Stimulated activated naive B cell treated with anti-CD40 and anti-IgM and Interleukin-4, amounts not matched to agents 10 μg/mL and 1 μg/mL and 100 μg/mL, for 72 hours (primary cell): ENCODE results near the gene KRTAP9-7.

Experiments used
- ATAC-seq, 2 donors: fragments of 150-1000 bp; cut with Tn5 transposase; replicated peaks; 2 replicates each; pipeline ENCODE4 v1.10.0; 2021; ENCODE audit warnings: moderate library complexity in 1 of 2
- DNase-seq: peaks from one replicate; pipeline ENCODE4 v3.0.0; 2021
- H3K27ac Mint-ChIP-seq: one replicate; pipeline ENCODE4 v1.8.0; 2022; ENCODE audit warnings: mild to moderate bottlenecking, mixed read lengths
- H3K27me3 Mint-ChIP-seq, 2 donors: one replicate each; pipeline ENCODE4 v1.8.0; 2022; ENCODE audit warnings: mixed read lengths in 2 of 2
- H3K36me3 Mint-ChIP-seq, 2 donors: one replicate each; pipeline ENCODE4 v1.8.0; 2022; ENCODE audit warnings: mixed read lengths in 2 of 2, mild to moderate bottlenecking in 1 of 2
- H3K4me1 Mint-ChIP-seq, 2 donors: one replicate each; pipeline ENCODE4 v1.8.0; 2022; ENCODE audit warnings: mixed read lengths in 2 of 2, mild to moderate bottlenecking in 1 of 2
- H3K4me3 Mint-ChIP-seq, 2 donors: one replicate each; pipeline ENCODE4 v1.8.0; 2022; ENCODE audit warnings: mild to moderate bottlenecking in 2 of 2, mixed read lengths in 2 of 2, moderate library complexity in 1 of 2
- H3K9me3 Mint-ChIP-seq, 2 donors: one replicate each; pipeline ENCODE4 v1.8.0; 2022; ENCODE audit warnings: mixed read lengths in 2 of 2, mild to moderate bottlenecking in 1 of 2

KRTAP9-7 gene

DNA sequence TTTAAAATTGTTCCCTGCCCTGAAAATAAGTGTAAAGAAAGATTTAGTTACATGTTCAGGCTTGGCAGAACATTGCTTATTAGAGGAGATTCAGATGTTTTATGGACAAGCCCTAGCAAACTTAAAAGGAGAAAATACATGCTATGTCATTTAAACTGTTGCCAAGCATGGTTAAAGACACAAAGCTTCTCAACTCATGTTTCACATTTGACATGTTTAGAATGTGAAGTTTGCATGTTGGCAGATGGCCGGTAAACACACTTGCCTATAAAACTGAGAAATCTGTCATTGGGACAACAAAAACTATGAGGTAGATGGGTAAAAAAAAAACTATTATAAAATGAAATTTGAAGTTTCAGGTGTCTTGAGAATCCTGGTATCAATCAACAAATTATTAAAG lies 21.3 kb downstream of the KRTAP9-7 start:
- Mint-ChIP-seq H3K36me3 (peaks cover 0 to 4% of the 10 kb centered on the region in 2 donors), H3K9me3 (no peaks in the 10 kb centered on the region), H3K4me3 (no peak overlapping the region), H3K4me1 (peaks cover 0 to 4% of the 10 kb centered on the region in 2 donors), H3K27me3 (peaks cover 0 to 10% of the 10 kb centered on the region in 2 donors), H3K27ac (no peak overlapping the region)
- DNase-seq (no peak), ATAC-seq (no peak)

DNA sequence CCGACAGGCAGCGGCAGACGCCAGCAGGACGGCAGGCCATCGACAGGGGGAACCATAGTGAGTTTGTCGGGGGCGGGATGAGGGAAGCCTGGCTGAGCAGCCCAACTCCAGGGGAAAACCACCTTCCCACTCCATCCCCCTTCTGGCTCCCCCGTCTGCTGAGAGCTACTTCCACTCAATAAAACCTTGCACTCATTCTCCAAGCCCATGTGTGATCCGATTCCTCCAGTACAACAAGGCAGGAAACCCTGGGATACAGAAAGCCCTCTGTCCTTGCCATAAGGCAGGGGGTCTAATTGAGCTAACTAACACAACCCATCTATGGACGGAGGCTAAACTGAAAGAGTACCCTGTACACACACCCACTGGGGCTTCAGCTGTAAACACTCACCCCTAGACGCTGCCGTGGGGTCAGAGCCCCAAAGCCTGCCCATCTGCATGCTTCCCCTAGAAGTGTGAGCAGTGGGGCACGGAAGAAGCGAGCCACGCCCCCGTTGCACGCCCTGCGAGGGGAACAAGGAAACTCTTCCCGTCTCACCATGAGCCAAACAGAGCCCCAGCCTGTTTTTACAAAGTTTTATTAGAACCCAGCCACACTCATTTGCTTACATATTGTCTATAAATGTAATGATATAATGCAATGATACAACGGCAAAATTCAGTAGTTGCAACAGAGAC lies 23.1 kb downstream of the KRTAP9-7 start:
- H3K9me3 Mint-ChIP-seq: no peaks in the 10 kb centered on the region
- H3K36me3 Mint-ChIP-seq: peaks cover 0 to 4% of the 10 kb centered on the region in 2 donors
- no peak overlapping the region for H3K4me3 Mint-ChIP-seq
- ATAC-seq: no peak
- H3K4me1 Mint-ChIP-seq: peaks cover 2 to 5% of the 10 kb centered on the region in 2 donors
- DNase-seq: no peak
- no peaks in the 10 kb centered on the region for H3K27me3 Mint-ChIP-seq
- no peak overlapping the region for H3K27ac Mint-ChIP-seq

DNA sequence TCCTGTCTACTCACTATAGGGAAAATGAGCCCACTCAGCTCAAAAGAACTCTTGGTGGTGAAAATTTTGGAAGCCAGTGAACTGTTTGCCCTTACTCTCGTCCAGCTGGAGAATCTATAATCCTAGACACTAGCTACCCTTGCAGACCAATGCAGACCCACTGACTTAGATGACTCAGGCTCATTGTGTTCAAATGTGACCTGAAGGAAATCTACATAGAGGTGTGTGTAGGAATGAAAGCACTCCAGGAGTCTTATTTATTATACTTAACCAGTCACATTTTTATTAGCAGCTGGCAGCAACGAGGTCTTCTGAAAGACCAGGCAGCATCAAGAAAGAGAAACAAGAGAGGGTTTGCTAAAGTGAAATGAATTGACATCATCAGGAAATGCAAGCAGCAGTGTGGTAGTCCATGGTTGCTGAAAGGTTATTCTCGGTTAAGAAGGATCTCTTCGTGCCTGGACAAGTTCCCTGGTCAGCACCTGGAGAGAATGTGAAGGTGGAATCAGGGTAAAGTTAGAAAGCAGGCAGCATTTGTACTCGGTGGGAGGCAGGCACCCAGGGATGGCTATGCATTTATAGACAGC lies 25.8 kb downstream of the KRTAP9-7 start:
- H3K9me3 Mint-ChIP-seq: no peaks in the 10 kb centered on the region
- ATAC-seq (no peak), DNase-seq (no peak)
- H3K4me3 Mint-ChIP-seq: no peak overlapping the region
- H3K27me3 Mint-ChIP-seq: no peaks in the 10 kb centered on the region
- H3K4me1 Mint-ChIP-seq: peaks cover 6 to 12% of the 10 kb centered on the region in 2 donors
- no peak overlapping the region for H3K27ac Mint-ChIP-seq
- peaks cover 0 to 4% of the 10 kb centered on the region in 2 donors for H3K36me3 Mint-ChIP-seq

DNA sequence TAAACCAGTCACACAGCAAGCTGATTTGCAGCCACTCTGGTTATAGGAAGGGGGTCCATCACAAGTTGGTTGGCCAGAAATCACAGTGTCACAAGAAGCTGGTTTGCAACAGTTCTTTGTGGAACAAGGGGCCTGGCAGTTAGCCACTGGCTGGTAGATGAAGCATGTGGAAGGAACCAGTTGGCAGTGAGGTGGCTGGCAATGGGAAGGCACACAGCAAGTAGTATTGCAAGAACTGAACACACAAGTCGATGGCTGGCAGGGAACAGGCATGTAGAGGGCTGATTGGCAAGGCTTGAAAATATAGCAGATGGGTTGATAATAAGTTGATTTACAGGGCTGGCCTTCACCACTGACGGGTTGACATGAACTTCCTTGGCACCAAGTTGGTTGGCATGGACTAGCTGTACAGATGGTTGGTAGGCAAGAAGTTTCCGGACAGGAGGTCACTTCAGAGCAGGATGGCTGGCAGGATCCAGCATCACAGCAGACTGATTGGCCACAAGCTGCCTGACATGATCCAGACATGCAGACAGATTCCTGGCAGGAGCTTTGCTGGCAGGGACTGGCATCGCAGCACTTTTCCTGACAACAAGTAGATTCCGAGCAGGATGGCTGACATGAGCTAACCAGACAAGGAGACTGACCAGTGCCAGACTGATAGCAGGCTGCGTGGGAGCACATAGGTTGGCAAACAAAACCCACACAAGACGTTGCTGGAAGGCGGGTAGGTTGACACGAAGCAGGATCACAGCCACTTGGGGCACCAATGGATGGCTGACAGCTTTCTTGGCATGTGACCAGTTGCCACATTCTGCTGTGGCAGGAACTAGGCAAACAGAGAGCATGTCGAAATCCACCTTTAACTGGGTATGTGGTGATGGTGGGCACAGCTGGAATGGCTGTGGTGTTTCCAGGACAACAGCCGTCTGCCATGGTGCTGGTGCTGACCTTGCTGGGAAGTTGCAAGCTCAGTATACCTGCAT lies 26.7 kb downstream of the KRTAP9-7 start, which contains the start of gene KRTAP29-1:
TSS of gene KRTAP29-1 (minus strand) at position 936 of the 986 bp plus-strand sequence. CDS start at position 936, 0 bp downstream.
- Mint-ChIP-seq H3K9me3 (no peaks in the 10 kb centered on the region), H3K36me3 (peaks cover 0 to 4% of the 10 kb centered on the region in 2 donors), H3K4me3 (no peak within 1 kb of the TSS), H3K4me1 (peaks cover 10 to 17% of the 10 kb centered on the region in 2 donors), H3K27ac (no peak within 1 kb of the TSS), H3K27me3 (no peaks in the 10 kb centered on the region)
- no peak for ATAC-seq
- DNase-seq: no peak

DNA sequence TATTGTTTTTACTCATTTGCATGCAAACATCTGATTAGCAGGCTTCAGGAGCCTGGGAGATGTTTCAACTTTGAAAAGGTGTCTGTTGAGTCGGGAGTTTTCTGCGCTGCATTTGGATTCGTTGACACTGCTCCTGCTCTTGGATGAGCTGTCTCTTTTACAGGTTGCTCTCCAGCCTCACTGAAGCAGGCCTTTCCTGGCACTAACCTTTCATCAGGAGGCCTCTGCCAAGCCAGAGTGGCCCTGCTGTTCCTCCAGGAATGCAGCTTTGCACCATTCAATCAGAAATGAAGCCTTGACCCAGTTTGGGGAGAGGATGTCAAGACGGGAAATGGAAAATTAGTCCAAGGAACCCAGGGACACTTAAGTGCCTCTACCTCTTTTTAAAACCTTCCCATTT lies 27.5 kb downstream of the KRTAP9-7 start:
- Mint-ChIP-seq H3K27me3 (no peaks in the 10 kb centered on the region), H3K27ac (no peak overlapping the region), H3K36me3 (peaks cover 0 to 4% of the 10 kb centered on the region in 2 donors), H3K9me3 (no peaks in the 10 kb centered on the region), H3K4me1 (peaks cover 18 to 23% of the 10 kb centered on the region in 2 donors), H3K4me3 (no peak overlapping the region)
- no peak for ATAC-seq
- no peak for DNase-seq

DNA sequence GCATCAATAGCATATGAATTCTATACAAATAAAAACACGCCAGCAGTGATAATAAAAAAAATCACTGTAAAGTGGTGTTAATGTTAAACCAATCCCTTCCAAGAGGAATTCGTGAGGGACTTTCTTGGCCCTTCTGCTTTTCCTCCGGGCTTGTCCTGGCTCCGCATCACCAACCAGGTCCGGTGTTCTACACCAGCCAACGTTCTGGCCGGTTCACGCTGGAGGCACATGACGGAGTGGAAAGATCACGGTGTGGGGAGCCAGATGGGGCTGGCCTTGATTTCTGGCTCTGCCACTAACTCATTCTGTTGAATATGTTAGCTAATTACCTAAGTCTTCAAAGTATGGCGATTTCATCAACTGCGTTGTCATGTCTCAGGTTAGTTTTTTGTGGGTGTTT lies 28.6 kb downstream of the KRTAP9-7 start:
- Mint-ChIP-seq H3K27me3 (no peaks in the 10 kb centered on the region), H3K4me3 (no peak overlapping the region), H3K4me1 (peaks cover 29 to 33% of the 10 kb centered on the region in 2 donors), H3K9me3 (no peaks in the 10 kb centered on the region), H3K27ac (no peak overlapping the region), H3K36me3 (peaks cover 0 to 4% of the 10 kb centered on the region in 2 donors)
- ATAC-seq (no peak), DNase-seq (no peak)

DNA sequence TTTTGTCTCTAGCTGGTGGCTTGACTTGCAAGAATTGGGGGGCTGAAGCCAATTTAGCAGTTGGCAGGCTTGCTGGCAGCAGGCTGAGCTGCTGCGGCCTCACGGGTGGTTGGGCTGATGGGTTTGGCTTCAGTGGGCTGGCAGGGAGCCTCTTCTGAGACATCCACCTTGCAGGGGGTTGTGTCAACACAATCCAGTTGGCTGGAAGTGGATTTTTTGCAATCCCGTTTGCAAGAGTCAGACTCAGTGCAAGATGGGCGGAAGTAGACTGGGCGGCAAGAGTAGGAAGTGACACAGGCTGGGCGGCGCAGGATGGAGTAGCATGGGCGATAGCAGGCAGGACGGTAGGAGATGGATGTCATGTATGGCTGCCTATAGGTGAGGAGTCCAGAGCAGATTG lies 32.1 kb downstream of the KRTAP9-7 start:
- peaks cover 40 to 45% of the 10 kb centered on the region in 2 donors for H3K4me1 Mint-ChIP-seq
- no peaks in the 10 kb centered on the region for H3K36me3 Mint-ChIP-seq
- H3K27ac Mint-ChIP-seq: peak overlapping the region; percentile 89
- no peaks in the 10 kb centered on the region for H3K27me3 Mint-ChIP-seq
- DNase-seq (no peak), ATAC-seq (no peak)
- no peaks in the 10 kb centered on the region for H3K9me3 Mint-ChIP-seq
- H3K4me3 Mint-ChIP-seq: peak overlapping the region in 1 of 2 donors; percentile 73

DNA sequence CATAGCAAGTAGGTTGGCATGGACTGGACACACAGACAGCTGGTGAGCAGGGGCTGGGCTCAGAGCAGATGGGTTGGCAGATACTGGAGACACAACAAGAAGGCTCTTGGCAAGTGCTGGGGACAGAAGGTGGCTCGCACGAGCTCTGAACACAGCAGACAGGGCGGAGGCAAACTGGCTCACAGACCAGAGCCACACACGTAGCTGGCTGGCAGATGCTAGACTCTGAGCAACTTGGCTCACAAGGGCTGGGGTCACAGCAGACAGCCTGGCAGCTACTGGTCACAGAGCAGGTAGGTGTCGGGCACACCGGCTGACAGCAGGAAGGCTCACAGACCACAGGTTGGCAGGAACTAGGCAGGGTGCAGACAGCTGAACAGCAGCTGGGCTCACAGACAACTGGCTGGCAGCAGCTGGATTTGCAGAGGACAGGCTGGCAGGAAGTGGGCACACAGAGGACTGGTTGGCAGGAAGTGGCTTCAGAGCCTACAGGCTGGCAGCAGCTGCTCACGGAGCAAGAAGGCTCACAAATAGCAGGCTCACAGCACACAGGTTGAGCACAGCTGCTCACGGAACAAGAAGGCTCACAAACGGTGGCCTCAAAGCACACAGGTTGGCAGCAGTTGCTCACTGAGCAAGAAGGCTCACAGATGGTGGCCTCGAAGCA lies 32.9 kb downstream of the KRTAP9-7 start:
- peak; percentile 80 to 86 for ATAC-seq
- DNase-seq: peak; percentile 55
- Mint-ChIP-seq H3K27ac (peak overlapping the region; percentile 89), H3K4me1 (peaks cover 40 to 45% of the 10 kb centered on the region in 2 donors), H3K27me3 (no peaks in the 10 kb centered on the region), H3K4me3 (peak overlapping the region; percentile 66 to 73), H3K9me3 (no peaks in the 10 kb centered on the region), H3K36me3 (no peaks in the 10 kb centered on the region)

DNA sequence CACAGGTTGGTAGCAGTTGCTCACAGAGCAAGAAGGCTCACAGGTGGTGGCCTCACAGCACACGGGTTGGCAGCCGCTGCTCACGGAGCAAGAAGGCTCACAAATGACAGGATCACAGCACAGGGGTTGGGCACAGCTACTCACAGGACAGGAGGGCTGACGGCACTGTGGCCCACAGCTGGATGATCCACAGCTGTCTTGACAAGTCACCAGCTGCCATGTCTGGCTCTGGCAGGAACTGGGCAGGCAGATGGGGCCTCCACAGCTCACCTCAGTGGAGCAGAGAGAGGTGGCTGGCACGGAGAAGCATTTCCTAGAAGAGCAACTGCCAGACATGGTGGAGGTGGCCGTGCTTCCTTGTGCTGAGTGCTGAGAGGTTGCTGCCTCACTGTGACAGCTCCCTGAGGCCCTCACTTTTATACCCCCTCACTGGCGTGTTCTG lies 33.4 kb downstream of the KRTAP9-7 start, which contains the start of gene KRTAP16-1:
TSS of gene KRTAP16-1 (minus strand) at position 392 of the 442 bp plus-strand sequence. CDS start at position 336, 56 bp downstream.
- DNase-seq (peak; percentile 33), ATAC-seq (peak; percentile 75 to 77)
- Mint-ChIP-seq H3K36me3 (no peaks in the 10 kb centered on the region), H3K4me3 (peak within 1 kb of the TSS; percentile 66 to 73), H3K9me3 (no peaks in the 10 kb centered on the region), H3K27me3 (no peaks in the 10 kb centered on the region), H3K27ac (peak within 1 kb of the TSS; percentile 89), H3K4me1 (peaks cover 34 to 41% of the 10 kb centered on the region in 2 donors)

DNA sequence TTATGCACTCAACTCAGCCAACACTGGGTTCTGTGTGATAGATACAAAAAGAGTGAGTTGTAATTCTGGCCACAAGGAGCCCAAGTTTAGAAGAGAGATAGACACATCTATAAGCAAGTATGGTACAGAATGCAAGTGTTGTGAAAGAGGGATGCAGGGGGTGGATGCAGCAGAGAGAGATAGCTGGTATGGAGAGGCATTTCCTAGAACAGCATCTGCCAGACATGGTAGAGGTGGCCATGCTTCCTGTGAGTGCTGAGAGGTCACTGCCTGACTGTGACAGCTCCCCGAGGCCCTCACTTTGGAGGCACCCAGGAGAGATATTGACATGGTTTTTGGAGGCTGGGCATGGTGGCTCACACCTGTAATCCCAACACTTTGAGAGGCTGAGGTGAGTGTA lies 35.6 kb downstream of the KRTAP9-7 start:
- H3K9me3 Mint-ChIP-seq: no peaks in the 10 kb centered on the region
- no peak for DNase-seq
- H3K4me1 Mint-ChIP-seq: peaks cover 35 to 36% of the 10 kb centered on the region in 2 donors
- ATAC-seq: no peak
- H3K27me3 Mint-ChIP-seq: peaks cover 1 to 4% of the 10 kb centered on the region in 2 donors
- no peak overlapping the region for H3K27ac Mint-ChIP-seq
- no peak overlapping the region for H3K4me3 Mint-ChIP-seq
- H3K36me3 Mint-ChIP-seq: no peaks in the 10 kb centered on the region

DNA sequence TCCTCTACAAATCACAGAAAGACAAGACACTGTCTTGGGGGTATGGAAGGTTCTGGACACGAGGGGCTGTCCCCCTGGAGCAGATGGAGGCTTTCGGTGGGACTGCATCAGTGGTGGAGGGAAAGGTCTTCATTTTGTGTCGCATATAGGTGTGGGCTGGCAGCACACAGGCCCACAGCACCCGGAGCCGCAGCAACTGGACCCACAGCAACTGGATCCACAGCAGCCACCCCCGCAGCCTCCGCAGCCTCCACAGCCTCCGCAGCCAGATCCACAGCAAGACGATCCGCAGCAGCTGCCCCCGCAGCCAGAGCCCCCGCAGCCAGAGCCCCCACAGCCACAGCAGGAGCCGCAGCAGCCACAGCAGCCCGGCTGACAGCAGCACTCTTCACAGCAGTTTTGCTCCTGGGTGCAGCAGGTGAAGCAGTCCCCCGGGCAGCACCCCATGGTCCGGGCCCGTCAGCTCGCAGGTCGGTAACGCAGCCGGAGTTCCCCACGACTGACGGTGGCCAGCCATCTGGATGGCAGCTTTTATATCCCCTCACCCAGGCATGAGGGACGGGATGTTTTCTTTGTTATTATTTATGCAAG lies 39.8 kb downstream of the KRTAP9-7 start, which contains the start of gene KRTAP17-1:
TSS of gene KRTAP17-1 (minus strand) at position 507 of the 591 bp plus-strand sequence. CDS start at position 447, 60 bp downstream.
- Mint-ChIP-seq H3K36me3 (peaks cover 0 to 5% of the 10 kb centered on the region in 2 donors), H3K4me3 (no peak within 1 kb of the TSS), H3K27ac (no peak within 1 kb of the TSS), H3K9me3 (peaks cover 8 to 9% of the 10 kb centered on the region in 2 donors), H3K4me1 (peaks cover 5 to 7% of the 10 kb centered on the region in 2 donors), H3K27me3 (peaks cover 4 to 5% of the 10 kb centered on the region in 2 donors)
- DNase-seq: no peak
- ATAC-seq: no peak

DNA sequence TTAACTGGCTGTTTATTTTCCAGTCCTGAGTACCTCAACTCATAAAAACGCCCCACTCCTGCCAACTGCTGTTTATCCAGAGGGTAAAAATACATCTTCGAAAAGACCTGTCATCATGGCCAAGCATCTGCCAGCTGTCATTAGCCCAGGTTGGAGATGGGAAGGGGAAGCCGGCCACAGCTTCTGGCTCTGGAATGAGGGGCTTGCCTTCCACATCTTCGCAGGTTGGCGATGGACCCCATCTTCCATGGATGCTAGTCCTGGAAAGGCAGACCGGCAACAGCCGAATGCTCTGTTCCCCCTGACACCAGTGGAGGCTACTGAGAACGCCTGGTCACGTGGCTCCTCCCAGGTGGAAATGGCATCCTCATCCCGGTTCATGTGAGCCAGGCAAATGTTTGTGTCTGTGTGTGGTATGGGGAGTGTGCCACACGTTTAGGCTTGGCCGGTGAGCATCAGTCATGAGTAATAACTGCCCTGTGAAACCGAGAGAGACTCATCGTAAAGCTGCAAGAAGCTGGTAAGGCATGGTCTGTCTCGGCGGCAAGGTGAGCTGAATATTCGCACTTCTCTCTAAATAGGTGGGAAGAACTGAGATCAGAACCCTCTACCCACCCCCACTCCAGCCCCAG lies 40.4 kb downstream of the KRTAP9-7 start:
- Mint-ChIP-seq H3K4me1 (peaks cover 5 to 6% of the 10 kb centered on the region in 2 donors), H3K36me3 (peaks cover 0 to 7% of the 10 kb centered on the region in 2 donors), H3K4me3 (no peak overlapping the region), H3K27ac (no peak overlapping the region), H3K9me3 (peaks cover 13% of the 10 kb centered on the region in 2 donors), H3K27me3 (peaks cover 4 to 5% of the 10 kb centered on the region in 2 donors)
- ATAC-seq (no peak), DNase-seq (no peak)

DNA sequence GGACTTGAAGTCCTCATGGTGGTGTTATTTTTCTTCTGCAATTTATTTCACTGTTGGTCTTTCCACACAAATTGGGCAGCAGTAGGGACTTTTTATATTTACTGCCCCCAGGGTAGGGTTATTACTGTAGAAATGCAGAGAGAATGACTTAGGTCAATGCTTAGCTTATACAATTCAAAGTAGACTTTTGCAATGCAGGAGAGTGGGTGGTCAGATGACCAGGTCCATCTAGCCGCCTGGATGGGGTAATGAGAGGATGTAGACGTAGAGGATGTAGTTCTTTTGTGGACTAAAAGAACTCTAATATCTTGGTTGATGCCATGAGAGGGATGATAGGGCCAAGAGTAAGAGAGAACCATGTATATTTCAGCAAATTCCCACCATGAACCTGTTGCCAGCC lies 42.7 kb downstream of the KRTAP9-7 start:
- DNase-seq (no peak), ATAC-seq (no peak)
- Mint-ChIP-seq H3K36me3 (peaks cover 0 to 7% of the 10 kb centered on the region in 2 donors), H3K27ac (no peak overlapping the region), H3K9me3 (peaks cover 13% of the 10 kb centered on the region in 2 donors), H3K4me1 (peaks cover 1 to 5% of the 10 kb centered on the region in 2 donors), H3K27me3 (peaks cover 4 to 5% of the 10 kb centered on the region in 2 donors), H3K4me3 (no peak overlapping the region)
